ENCODE measurements around the gene ZNF212. TPM values are rescaled to one million over a fixed set of nuclear protein-coding genes. Genes with fewer than 3 reads are reported as not detected.

Gene ZNF212
- total RNA-seq, 4 donors from 2014 or later = 8.4 to 12.6 (median 10.5) TPM

GRCh38 chr7:149253665-149254064 lies 14.2 kb downstream of the ZNF212 start:
- 96 to 98% methylated on average over 7 of the region's 7 CpGs for WGBS, 2 donors
- Histone ChIP-seq H3K27ac (no peak overlapping the region), H3K36me3 (peaks cover 5 to 80% (median 19%) of the 10 kb centered on the region in 3 donors), H3K4me1 (no peaks in the 10 kb centered on the region), H3K4me3 (no peak overlapping the region), H3K9me3 (no peaks in the 10 kb centered on the region), H3K27me3 (no peaks in the 10 kb centered on the region)
- TF ChIP-seq EP300 (IDR thresholded peaks at IDR 0.05) = no peak
- no peak for TF ChIP-seq CTCF (IDR thresholded peaks at IDR 0.05)
- no peak for TF ChIP-seq POLR2A (IDR thresholded peaks at IDR 0.05)
- no peak for DNase-seq (ENCODE audit: low spot score in 2 of 2)

- 78 to 84% methylated on average over 10 to 16 of the region's 16 CpGs for whole genome bisulfite sequencing, 2 donors
- DNase-seq (ENCODE audit: low spot score in 2 of 2) = no peak
Observed at GRCh38 chr7:149254181-149254858, 14.9 kb downstream of the ZNF212 start.

GRCh38 chr7:149255174-149255573 lies 15.7 kb downstream of the ZNF212 start:
- H3K4me1 ChIP-seq = no peaks in the 10 kb centered on the region
- no peaks in the 10 kb centered on the region for H3K9me3 ChIP-seq
- 89 to 93% methylated on average over 5 of the region's 5 CpGs for WGBS, 2 donors

More at GRCh38 chr7:149254181-149254858, 14.9 kb downstream of the ZNF212 start:
- no peaks in the 10 kb centered on the region for H3K4me1 ChIP-seq
- no peaks in the 10 kb centered on the region for H3K27me3 ChIP-seq
- no peak overlapping the region for H3K4me3 ChIP-seq
- no peak overlapping the region for H3K27ac ChIP-seq
- no peak for TF ChIP-seq POLR2A (IDR thresholded peaks at IDR 0.05)
- no peak for TF ChIP-seq CTCF (IDR thresholded peaks at IDR 0.05)
- TF ChIP-seq EP300 (IDR thresholded peaks at IDR 0.05) = no peak
- H3K9me3 ChIP-seq = no peaks in the 10 kb centered on the region
- peaks cover 5 to 80% (median 19%) of the 10 kb centered on the region in 3 donors for H3K36me3 ChIP-seq

GRCh38 chr7:149256568-149256967 lies 17.1 kb downstream of the ZNF212 start:
- no peak for DNase-seq (ENCODE audit: low spot score in 2 of 2)
- WGBS, 2 donors = 88 to 92% methylated on average over 4 of the region's 4 CpGs
- no peak overlapping the region for H3K4me3 ChIP-seq
- H3K27ac ChIP-seq = no peak overlapping the region
- no peaks in the 10 kb centered on the region for H3K27me3 ChIP-seq
- H3K9me3 ChIP-seq = no peaks in the 10 kb centered on the region
- TF ChIP-seq POLR2A (IDR thresholded peaks at IDR 0.05) (no peak), EP300 (IDR thresholded peaks at IDR 0.05) (no peak), CTCF (IDR thresholded peaks at IDR 0.05) (no peak)
- peaks cover 5 to 58% (median 11%) of the 10 kb centered on the region in 3 donors for H3K36me3 ChIP-seq
- H3K4me1 ChIP-seq = peaks cover 0 to 9% (median 0%) of the 10 kb centered on the region in 4 donors

More at GRCh38 chr7:149255174-149255573, 15.7 kb downstream of the ZNF212 start:
- Histone ChIP-seq H3K27me3 (no peaks in the 10 kb centered on the region), H3K36me3 (peaks cover 5 to 72% (median 18%) of the 10 kb centered on the region in 3 donors), H3K4me3 (no peak overlapping the region), H3K27ac (no peak overlapping the region)
- TF ChIP-seq CTCF (IDR thresholded peaks at IDR 0.05) (no peak), POLR2A (IDR thresholded peaks at IDR 0.05) (no peak), EP300 (IDR thresholded peaks at IDR 0.05) (no peak)
- no peak for DNase-seq (ENCODE audit: low spot score in 2 of 2)

GRCh38 chr7:149257146-149257545 lies 17.7 kb downstream of the ZNF212 start:
- H3K27me3 ChIP-seq = no peaks in the 10 kb centered on the region
- peaks cover 3 to 53% (median 5%) of the 10 kb centered on the region in 3 donors for H3K36me3 ChIP-seq
- no peak overlapping the region for H3K4me3 ChIP-seq
- H3K4me1 ChIP-seq = peaks cover 0 to 10% (median 0%) of the 10 kb centered on the region in 4 donors
- 86 to 94% methylated on average over 2 of the region's 2 CpGs for WGBS, 2 donors
- no peak overlapping the region for H3K27ac ChIP-seq
- DNase-seq (ENCODE audit: low spot score in 2 of 2) = no peak
- no peak for TF ChIP-seq POLR2A (IDR thresholded peaks at IDR 0.05)
- no peak for TF ChIP-seq CTCF (IDR thresholded peaks at IDR 0.05)
- no peak for TF ChIP-seq EP300 (IDR thresholded peaks at IDR 0.05)
- no peaks in the 10 kb centered on the region for H3K9me3 ChIP-seq

All from tibial nerve (tissue), 4 donors.